NCI-H1694 (cell line): ENCODE measurements around the gene EGLN2.
"Not testable (repeated sequence)": the region's sequence is repeated elsewhere in the genome, so short reads cannot be mapped to it uniquely, and the experiment has no call there.

ENCODE experiments used
- DNase-seq: peaks from one replicate; lab custom pipeline; 2025; lab: John Stamatoyannopoulos, UW

Gene EGLN2

GRCh38 chr19:40819479-40820234 lies 20.7 kb downstream of the EGLN2 start:
- DNase-seq: peak; percentile 51

GRCh38 chr19:40822161-40822560 lies 23.2 kb downstream of the EGLN2 start:
- no peak for DNase-seq

GRCh38 chr19:40822704-40823553 lies 23.9 kb downstream of the EGLN2 start:
- not testable (repeated sequence) for DNase-seq

- not testable (repeated sequence) for DNase-seq
These were observed 25.9 kb downstream of the EGLN2 start for GRCh38 chr19:40824916-40825315.

- DNase-seq: not testable (repeated sequence)
These were observed 26.6 kb downstream of the EGLN2 start for GRCh38 chr19:40825460-40826095.

GRCh38 chr19:40826312-40826698 lies 27.3 kb downstream of the EGLN2 start:
- DNase-seq: not testable (repeated sequence)

- DNase-seq: not testable (repeated sequence)
These were observed 27.9 kb downstream of the EGLN2 start for GRCh38 chr19:40826699-40827385.

- no peak for DNase-seq
These were observed 28.6 kb downstream of the EGLN2 start for GRCh38 chr19:40827386-40828247.

- DNase-seq: no peak
These were observed 30.2 kb downstream of the EGLN2 start for GRCh38 chr19:40829205-40829604.

- not testable (repeated sequence) for DNase-seq
These were observed 31.8 kb downstream of the EGLN2 start for GRCh38 chr19:40830741-40831140.

- no peak for DNase-seq
These were observed 32.8 kb downstream of the EGLN2 start for GRCh38 chr19:40831502-40832430.

GRCh38 chr19:40832431-40832790 lies 33.4 kb downstream of the EGLN2 start:
- not testable (repeated sequence) for DNase-seq

GRCh38 chr19:40833728-40834533 lies 34.9 kb downstream of the EGLN2 start:
- DNase-seq: not testable (repeated sequence)

- DNase-seq: no peak
These were observed 37.9 kb downstream of the EGLN2 start for GRCh38 chr19:40836754-40837429.

- DNase-seq: not testable (repeated sequence)
These were observed 39.5 kb downstream of the EGLN2 start for GRCh38 chr19:40838477-40838876.

GRCh38 chr19:40842012-40842411 lies 43.0 kb downstream of the EGLN2 start:
- DNase-seq: not testable (repeated sequence)

GRCh38 chr19:40842997-40843652 lies 44.1 kb downstream of the EGLN2 start:
- DNase-seq: not testable (repeated sequence)

GRCh38 chr19:40843653-40844052 lies 44.7 kb downstream of the EGLN2 start:
- DNase-seq: not testable (repeated sequence)
